GM18907 (cell line): ENCODE measurements around the gene RAB6A.
A peak's percentile ranks its signal among the peaks of the same experiment; 100 is the strongest.
"Not testable (repeated sequence)": the region's sequence is repeated elsewhere in the genome, so short reads cannot be mapped to it uniquely, and the experiment has no call there.

Experiments used
- ATAC-seq: cut with Tn5 transposase; IDR thresholded peaks from one replicate; pipeline ENCODE4 v1.9.1; 2021; ENCODE audit warnings: mild to moderate bottlenecking, moderate library complexity; ENCODE audit not compliant: unreplicated experiment

Gene RAB6A

GRCh38 chr11:73766763-73767162 is 5.9 kb upstream of the RAB6A start:
- no peak for ATAC-seq

DNA sequence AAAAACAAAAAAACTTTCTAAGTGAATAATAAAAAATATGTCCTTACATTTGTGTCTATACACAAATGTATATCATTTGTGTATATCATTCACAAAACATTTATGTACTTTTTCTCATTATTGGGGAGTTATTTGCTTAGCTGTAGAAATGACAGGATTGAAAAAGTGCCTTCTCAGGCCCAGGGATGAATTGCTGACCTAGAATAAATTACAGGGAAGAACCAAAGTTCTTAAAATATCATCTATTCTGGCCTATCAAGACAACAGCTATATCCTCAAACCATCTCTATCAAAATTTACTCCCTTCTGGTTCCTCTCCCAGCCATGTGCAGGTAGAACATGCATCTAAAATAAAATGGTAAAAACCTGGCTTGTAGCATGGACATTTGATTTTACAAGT is 1.9 kb upstream of the RAB6A start:
- ATAC-seq: no peak

DNA sequence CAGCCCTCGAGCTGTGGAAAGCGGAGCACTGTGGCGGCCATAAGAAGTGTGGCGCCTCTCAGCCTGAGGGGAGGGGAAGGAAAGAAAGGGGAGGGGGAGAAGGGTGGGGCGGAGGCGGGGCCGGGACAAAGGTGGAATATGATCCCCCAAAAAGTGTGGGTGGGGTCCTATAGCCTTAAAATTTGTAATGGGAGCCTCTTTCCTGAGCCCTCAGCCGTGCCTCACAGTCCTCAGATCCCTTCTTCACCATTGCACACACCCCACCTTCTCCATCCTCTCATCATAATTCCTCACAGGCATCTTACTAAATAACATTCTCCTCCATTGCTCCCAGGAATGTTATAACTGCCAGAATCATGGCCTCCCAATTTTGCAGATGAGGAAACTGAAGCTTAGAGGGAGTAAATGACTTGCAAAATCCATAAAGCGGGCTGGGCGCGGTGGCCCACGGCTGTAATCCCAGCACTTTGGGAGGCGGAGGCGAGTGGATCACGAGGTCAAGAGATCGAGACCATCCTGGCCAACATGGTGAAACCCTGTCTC is 600 bp upstream of the RAB6A start:
- ATAC-seq: peak; percentile 5

GRCh38 chr11:73760135-73760678 is 667 bp downstream of the RAB6A start:
- peak; percentile 16 for ATAC-seq

DNA sequence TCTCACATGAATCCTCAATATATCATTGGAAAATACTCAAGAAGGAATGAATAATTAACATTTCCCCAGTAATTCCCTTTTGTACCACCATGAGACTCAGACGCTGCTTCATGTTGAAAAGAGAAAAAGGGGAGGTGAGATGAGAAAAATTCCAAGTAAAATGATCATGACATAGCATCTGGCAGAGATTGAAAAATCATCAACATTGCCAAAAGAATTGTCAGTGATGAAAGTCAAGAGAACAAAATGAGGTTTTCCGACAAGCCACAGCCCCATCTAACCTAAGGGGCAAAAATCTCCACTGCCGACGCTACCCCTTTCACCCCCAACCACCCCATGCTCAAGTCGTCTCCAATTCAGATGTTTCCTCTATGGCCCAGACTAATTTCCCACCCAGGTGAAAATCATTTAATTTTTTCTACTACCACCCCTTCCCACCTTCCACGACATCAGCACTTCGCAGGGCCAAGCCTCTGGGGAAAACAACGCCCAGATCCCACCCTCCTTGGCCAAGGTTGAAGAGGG is 1.2 kb downstream of the RAB6A start:
- no peak for ATAC-seq

DNA sequence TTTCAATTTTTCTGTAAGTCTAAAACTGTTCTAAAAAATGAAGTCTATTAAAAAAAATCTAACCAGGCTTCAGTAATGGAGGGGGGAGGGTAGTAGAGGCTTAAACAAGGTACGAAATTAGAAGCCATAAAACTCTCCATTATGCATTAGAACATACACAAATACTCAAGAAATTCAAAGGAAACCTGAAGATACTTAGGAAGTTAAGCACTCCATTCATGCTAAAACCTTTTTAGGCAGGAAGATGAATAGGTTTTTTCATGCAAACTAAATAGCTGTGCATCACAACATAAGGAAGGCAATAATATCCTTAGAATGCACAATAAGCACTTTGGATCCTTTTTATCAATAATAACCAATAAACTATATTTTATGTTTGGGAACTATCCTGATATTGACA is 2.4 kb downstream of the RAB6A start:
- ATAC-seq: no peak

DNA sequence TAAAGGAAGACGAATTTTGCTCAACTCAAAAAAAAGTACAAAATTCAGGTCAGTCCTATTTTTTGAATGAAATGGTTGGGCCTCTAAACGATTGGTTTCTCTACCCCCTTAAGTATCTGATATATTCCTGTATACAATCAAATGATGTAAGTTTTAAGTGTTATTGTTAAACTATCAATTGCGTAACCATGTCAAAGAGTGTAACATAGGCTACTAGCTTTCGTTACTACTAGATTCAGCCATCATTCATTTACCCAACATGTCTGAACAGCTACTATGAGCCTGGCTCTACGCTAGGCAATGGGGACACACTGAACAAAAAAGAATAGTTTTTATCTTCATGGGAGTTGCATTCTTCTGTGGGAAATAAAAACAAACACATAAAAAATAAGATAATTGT is 3.3 kb downstream of the RAB6A start:
- no peak for ATAC-seq

GRCh38 chr11:73755670-73756069 is 5.2 kb downstream of the RAB6A start:
- no peak for ATAC-seq

DNA sequence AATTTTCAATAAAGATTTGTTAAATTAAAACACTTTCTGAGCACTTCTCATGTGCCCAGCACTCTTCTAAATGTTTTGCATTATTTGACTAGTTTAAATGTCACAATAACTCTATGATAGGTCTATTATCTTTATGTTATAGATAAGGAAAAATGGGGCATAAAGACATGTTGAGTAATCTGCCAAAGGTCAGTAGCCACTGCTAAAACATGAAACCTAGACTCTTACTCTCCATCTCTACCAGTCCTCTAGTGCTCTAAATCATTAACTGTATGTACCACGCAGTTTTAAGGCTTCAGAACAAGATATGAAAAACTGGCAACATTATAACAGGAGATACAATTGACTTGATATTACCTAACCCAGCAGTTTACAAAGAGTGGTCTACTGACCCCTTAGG is 6.9 kb downstream of the RAB6A start:
- no peak for ATAC-seq

DNA sequence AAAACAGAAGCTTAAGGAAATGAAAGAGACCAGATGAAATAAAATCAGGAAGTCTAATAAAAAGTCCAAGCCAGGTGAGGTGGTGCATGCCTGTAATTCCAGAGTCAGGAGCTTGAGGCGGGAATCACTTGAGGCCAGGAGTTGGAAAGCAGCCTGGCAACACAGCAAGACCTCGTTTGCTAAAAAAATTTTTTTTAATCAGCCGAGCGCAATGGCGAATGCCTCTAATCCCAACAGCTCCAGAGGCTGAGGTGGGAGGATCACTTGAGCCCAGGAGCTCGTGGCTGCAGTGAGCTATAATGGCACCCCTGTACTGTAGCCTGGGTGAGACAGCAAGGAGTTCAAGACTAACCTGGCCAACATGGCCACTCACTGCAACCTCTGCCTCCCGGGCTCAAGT is 8.0 kb downstream of the RAB6A start:
- ATAC-seq: no peak

- no peak for ATAC-seq
These were observed 8.5 kb downstream of the RAB6A start for GRCh38 chr11:73752216-73752867.

- ATAC-seq: not testable (repeated sequence)
These were observed 10.0 kb downstream of the RAB6A start for GRCh38 chr11:73750862-73751261.

DNA sequence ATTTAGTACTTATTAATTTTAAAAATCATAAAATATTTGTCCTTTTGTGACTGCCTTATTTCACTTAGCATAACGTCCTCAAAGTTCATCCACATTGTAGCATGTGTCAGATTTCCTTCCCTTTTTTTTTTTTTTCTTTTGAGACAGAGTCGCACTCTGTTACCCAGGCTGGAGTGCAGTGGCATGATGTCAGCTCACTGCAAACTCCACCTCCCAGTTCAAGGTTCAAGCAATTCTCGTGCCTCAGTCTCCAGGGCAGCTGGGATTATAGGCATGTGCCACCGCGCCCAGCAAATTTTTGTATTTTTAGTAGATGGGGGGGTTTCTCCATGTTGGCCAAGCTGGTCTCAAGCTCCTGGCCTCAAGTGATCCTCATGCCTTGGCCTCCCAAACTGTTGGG is 10.6 kb downstream of the RAB6A start:
- ATAC-seq: no peak

DNA sequence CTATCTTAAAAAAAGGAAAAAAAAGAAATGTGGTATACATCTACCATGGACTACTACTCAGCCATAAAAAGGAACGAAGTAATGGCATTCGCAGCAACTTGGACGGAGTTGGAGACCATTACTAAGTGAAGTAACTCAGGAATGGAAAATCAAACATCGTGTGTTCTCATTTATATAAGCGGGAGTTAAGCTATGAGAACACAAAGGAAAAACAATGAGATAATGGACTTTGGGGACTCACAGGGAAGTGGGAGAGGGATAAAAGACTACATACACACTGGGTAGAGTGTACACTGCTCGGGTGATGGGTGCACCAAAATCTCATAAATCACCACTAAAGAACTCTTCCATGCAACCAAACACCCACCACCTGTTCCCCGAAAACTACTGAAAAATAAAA is 11.8 kb downstream of the RAB6A start:
- no peak for ATAC-seq

DNA sequence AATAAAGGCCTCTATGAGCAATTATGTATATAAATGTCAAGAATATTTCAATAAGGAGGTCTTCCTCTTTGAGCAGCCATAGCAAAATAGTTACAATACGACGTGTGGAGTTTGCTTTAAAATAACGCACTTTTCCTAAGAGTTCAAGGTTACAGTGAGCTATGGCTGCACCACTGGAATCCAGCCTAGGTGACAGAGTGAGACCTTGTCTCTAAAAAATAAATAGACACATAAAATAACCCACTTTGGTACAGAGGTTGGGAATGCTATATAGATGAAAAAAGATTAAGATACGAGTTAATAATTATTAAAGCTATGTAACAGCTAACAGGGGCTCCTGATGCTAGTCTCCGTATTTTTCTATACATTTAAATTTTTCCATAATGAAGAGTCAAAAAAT is 12.6 kb downstream of the RAB6A start:
- no peak for ATAC-seq

DNA sequence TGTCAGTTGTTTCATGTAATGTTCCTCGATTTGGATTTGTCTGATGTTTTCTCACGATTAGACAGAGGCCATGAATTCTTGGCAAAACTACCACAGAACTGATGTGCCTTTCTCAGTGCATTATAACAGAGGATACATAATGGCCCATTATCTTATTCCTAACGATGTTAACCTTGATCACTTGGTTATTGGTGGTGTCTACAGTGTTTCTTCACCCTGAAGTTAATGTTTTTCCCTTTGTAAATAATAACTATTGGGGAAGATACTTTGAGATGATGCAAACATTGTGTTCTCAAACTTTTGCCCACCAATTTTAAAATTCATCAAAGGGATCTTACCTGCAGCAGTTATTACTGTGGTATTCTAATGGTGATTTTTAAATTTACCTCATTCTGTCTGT is 13.1 kb downstream of the RAB6A start:
- ATAC-seq: no peak

DNA sequence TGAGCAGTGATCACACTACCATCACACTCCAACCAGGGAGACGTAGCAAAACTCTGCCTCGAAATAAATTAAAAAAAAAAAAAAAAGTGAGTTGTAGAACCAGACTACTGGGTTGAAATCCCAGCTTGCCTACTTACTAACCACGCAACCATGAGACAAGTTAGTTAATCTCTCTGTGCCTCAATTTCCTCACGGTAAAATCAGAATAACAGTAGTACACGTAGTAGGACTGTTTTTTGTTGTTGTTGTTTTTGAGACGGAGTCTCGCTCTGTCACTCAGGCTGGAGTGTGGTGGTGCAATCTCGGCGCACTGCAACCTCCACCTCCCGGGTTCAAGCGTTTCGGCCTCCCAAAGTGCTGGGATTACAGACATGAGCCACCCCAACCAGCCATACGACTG is 14.2 kb downstream of the RAB6A start:
- no peak for ATAC-seq

GRCh38 chr11:73743045-73743444 is 17.8 kb downstream of the RAB6A start:
- ATAC-seq: no peak

- not testable (repeated sequence) for ATAC-seq
These were observed 24.9 kb downstream of the RAB6A start for GRCh38 chr11:73735959-73736358.

- ATAC-seq: no peak
These were observed 25.9 kb downstream of the RAB6A start for GRCh38 chr11:73734993-73735392.

DNA sequence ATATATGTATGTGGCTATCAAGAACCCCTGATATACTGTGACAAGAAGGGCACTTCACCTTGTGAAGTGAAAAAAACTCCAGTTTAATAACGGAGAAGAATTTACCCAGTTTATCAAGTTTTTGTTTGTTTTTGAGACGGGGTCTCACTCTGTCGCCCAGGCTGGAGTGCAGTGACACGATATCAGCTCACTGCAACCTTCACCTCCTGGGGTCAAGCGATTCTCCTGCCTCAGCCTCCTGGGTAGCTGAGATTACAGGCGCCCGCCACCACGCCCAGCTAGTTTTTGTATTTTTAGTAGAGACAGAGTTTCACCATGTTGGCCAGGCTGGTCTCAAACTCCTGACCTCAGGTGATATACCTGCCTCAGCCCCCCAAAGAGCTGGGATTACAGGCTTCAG is 26.9 kb downstream of the RAB6A start:
- not testable (repeated sequence) for ATAC-seq

DNA sequence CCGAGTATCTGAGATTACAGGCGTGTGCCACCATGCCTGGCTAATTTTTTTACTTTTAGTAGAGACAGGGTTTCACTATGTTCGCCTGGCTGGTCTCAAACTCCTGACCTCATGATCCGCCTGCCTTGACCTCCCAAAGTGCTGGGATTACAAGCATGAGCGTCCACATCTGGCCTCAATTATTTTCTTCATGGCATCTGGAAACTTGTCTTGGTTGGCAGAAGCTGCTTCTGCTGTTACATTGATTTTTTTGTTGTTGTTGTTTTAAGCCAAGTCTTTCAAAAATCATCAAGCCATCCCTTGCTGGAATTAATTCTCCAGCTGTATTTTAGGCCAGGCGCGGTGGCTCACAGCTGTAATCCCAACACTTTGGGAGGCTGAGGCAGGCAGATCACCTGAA is 27.9 kb downstream of the RAB6A start:
- not testable (repeated sequence) for ATAC-seq
